Measurements from ENCODE around the gene NPAS2. TPM values are rescaled to one million over a fixed set of nuclear protein-coding genes. Genes with fewer than 3 reads are reported as not detected.

The NPAS2 gene
- total and polyA plus RNA-seq, 2 of the 8 experiments (the other 6 are each of a cell fraction or from before 2014, with no cell fraction given) = 1.8 to 1.9 TPM

DNA sequence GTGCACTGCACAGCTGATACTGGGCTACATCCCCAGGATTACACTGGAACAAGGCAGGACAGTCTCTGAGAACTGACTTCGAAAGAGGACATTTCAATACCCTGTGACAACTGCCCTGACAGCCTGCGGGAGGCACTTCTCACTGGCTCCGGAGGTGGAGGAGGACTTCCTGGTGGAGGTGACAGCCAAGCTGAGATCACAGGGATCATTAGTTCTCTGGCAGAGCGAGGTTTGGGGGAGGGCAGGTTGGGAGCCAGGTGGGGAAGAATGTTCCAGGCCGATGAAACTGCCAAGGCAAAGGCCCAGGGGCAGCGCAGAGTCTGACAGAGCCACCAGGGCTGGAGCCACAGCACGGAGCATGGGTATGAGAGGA is 28.0 kb upstream of the NPAS2 start:
- 94% methylated on average over 7 of the region's 7 CpGs; no CpG with 5 or more reads in 1 of the 2 experiments for WGBS, 2 experiments (ENCODE audit: extremely low coverage in 1 of 2, insufficient coverage in 1 of 2, insufficient read length in 1 of 2, insufficient replicate concordance in 2 of 2, low coverage in 1 of 2, low lambda C conversion rate in 2 of 2, missing lambda C conversion rate in 1 of 2)
- H4K8ac ChIP-seq (ENCODE audit: extremely low read depth, insufficient read depth, low read length) = no peak overlapping the region; the same call in 1 of the 2 replicates

More for the DNA sequence above, 28.0 kb upstream of the NPAS2 start:
- Histone ChIP-seq H3K9ac (replicated peaks in 1 of 4; ENCODE audit: extremely low read depth in 1 of 4, low read depth in 3 of 4, low read length in 3 of 4) (no peak overlapping the region), H2BK120ac (replicated peaks; ENCODE audit: low read depth, low read length) (no peak overlapping the region), H2BK20ac (ENCODE audit: low read length) (no peak overlapping the region), H3K27me3 (replicated peaks in 1 of 4; ENCODE audit: control insufficient read depth in 3 of 4, extremely low read depth in 1 of 4, insufficient read depth in 3 of 4, low read length in 3 of 4) (no peaks in the 10 kb centered on the region), H3K18ac (ENCODE audit: extremely low read depth, low read length) (no peak overlapping the region), H4K20me1 (replicated peaks in 1 of 2; ENCODE audit: control insufficient read depth in 1 of 2, insufficient read depth in 2 of 2, low read length in 2 of 2) (no peaks in the 10 kb centered on the region), H3K27ac (ENCODE audit: low read depth, low read length) (no peak overlapping the region), H4K91ac (replicated peaks; ENCODE audit: insufficient read length, low read length) (no peak overlapping the region), H2AK5ac (ENCODE audit: low read depth, low read length) (no peak overlapping the region), H3K56ac (replicated peaks; ENCODE audit: insufficient read length, low read depth, low read length) (no peak overlapping the region), H3K23ac (ENCODE audit: insufficient read length) (no peak overlapping the region), H2BK12ac (ENCODE audit: low read depth, low read length) (no peak overlapping the region), H4K5ac (ENCODE audit: insufficient read length, low read depth, low read length) (no peak overlapping the region), H3K4me3 (ENCODE audit: extremely low read depth in 1 of 4, insufficient read depth in 2 of 4, low read depth in 3 of 4, low read length in 4 of 4) (no peak overlapping the region), H3K36me3 (ENCODE audit: control insufficient read depth in 2 of 4, insufficient read depth in 4 of 4, low read length in 3 of 4) (no peaks in the 10 kb centered on the region), H3K9me3 (ENCODE audit: insufficient read depth in 2 of 2, low read depth in 1 of 2, low read length in 1 of 2) (no peaks in the 10 kb centered on the region), H3K79me2 (ENCODE audit: control insufficient read depth in 1 of 2, insufficient read depth in 2 of 2, low read length in 2 of 2) (no peaks in the 10 kb centered on the region), H2BK15ac (ENCODE audit: low read length) (no peak overlapping the region), H3K4me2 (ENCODE audit: insufficient read depth in 1 of 2, low read depth in 2 of 2, low read length in 2 of 2) (no peak overlapping the region), H3K4ac (replicated peaks; ENCODE audit: insufficient read length, low read depth, low read length) (no peak overlapping the region), H3K14ac (ENCODE audit: insufficient read length) (no peak overlapping the region), H3K4me1 (replicated peaks in 1 of 4; ENCODE audit: control insufficient read depth in 3 of 4, insufficient read depth in 4 of 4, low read length in 3 of 4) (no peaks in the 10 kb centered on the region), H3K23me2 (ENCODE audit: low read depth, low read length) (no peaks in the 10 kb centered on the region), H3K79me1 (ENCODE audit: low read depth, low read length) (no peaks in the 10 kb centered on the region), H2BK5ac (ENCODE audit: low read depth, low read length) (no peak overlapping the region), H2AFZ (ENCODE audit: low read length) (no peak overlapping the region)
- ChIA-PET CTCF (ENCODE audit: partially characterized antibody) (interaction anchor here (0.6 to 1.6 kb wide), 2 partner anchors 11 to 13 kb away, joined by 3 to 4 read pairs; no protein-coding TSS in a partner anchor), POLR2A (ENCODE audit: partially characterized antibody) (no interaction called here)
- no peak for TF ChIP-seq KDM1A (IDR thresholded peaks at IDR 0.05; ENCODE audit: borderline replicate concordance, low read length)
- no peak for TF ChIP-seq EP300 (IDR thresholded peaks at IDR 0.05; ENCODE audit: borderline replicate concordance in 1 of 2, low read depth in 2 of 2, low read length in 2 of 2)
- TF ChIP-seq TBP (IDR thresholded peaks at IDR 0.05; ENCODE audit: low read depth, low read length) = no peak
- TF ChIP-seq GTF2F1 (IDR thresholded peaks at IDR 0.05; ENCODE audit: borderline replicate concordance, low read depth, low read length) = no peak
- TF ChIP-seq RBBP5 (IDR thresholded peaks at IDR 0.05; ENCODE audit: borderline replicate concordance, low read depth, low read length) = no peak
- TF ChIP-seq JUND (IDR thresholded peaks at IDR 0.05; ENCODE audit: low read length) = no peak
- FAIRE-seq (no peak), DNase-seq (ENCODE audit: low read depth in 1 of 2, low spot score in 2 of 2) (no peak)

Measured in H1 (cell line).